Neuronal stem cell (in vitro differentiated cells): ENCODE data around the gene PRAME.

ENCODE experiments used
- DNase-seq: peaks from one replicate; pipeline ENCODE4 v3.0.0-alpha.2; 2013; ENCODE audit warnings: low spot score
- H2AFZ ChIP-seq: one replicate; pipeline ENCODE4 v1.6.1; 2013; ENCODE audit warnings: mild to moderate bottlenecking, low read length, inconsistent platforms
- H2AK5ac ChIP-seq: 2 replicates; pipeline ENCODE4 v1.6.1; 2013; ENCODE audit warnings: low read depth, mild to moderate bottlenecking, inconsistent platforms, low read length, moderate library complexity, mixed read lengths
- H2BK120ac ChIP-seq: 2 replicates; pipeline ENCODE4 v1.6.1; 2013; ENCODE audit warnings: low read depth, mild to moderate bottlenecking, inconsistent platforms, low read length, moderate library complexity, mixed read lengths
- H2BK12ac ChIP-seq: one replicate; pipeline ENCODE4 v1.6.1; 2013; ENCODE audit warnings: low read length, inconsistent platforms
- H2BK15ac ChIP-seq: 2 replicates; pipeline ENCODE4 v1.6.1; 2013; ENCODE audit warnings: mild to moderate bottlenecking, low read length, inconsistent platforms, mixed read lengths
- H2BK5ac ChIP-seq: one replicate; pipeline ENCODE4 v1.6.1; 2013; ENCODE audit warnings: inconsistent platforms, mild to moderate bottlenecking, low read length, moderate library complexity
- H3K14ac ChIP-seq: one replicate; pipeline ENCODE4 v1.6.1; 2013; ENCODE audit warnings: low read length, inconsistent platforms
- H3K18ac ChIP-seq: 2 replicates; pipeline ENCODE4 v1.6.1; 2013; ENCODE audit warnings: low read length, inconsistent platforms
- H3K23ac ChIP-seq: 2 replicates; pipeline ENCODE4 v1.6.1; 2013; ENCODE audit warnings: low read depth, mild to moderate bottlenecking, mixed read lengths, low read length, inconsistent platforms; ENCODE audit not compliant: poor library complexity
- H3K27ac ChIP-seq: replicated peaks from 3 replicates; pipeline ENCODE4 v1.5.1; 2013; ENCODE audit warnings: low read length, inconsistent platforms
- H3K27me3 ChIP-seq, 3 experiments: 2 replicates each; pipeline ENCODE4 v1.6.1; 2013; ENCODE audit warnings: low read length in 3 of 3, mild to moderate bottlenecking in 2 of 3, inconsistent platforms in 1 of 3, low read depth in 1 of 3, mixed read lengths in 1 of 3, moderate library complexity in 1 of 3; ENCODE audit not compliant: control insufficient read depth in 3 of 3, insufficient read depth in 3 of 3
- H3K36me3 ChIP-seq, 2 donors: replicated peaks in 1 of 2; 2 replicates each; pipeline ENCODE4 v1.6.1; 2013; ENCODE audit warnings: low read length in 2 of 2; ENCODE audit not compliant: control insufficient read depth in 2 of 2, insufficient read depth in 2 of 2
- H3K4ac ChIP-seq: 2 replicates; pipeline ENCODE4 v1.6.1; 2013; ENCODE audit warnings: inconsistent platforms, mild to moderate bottlenecking, low read length, moderate library complexity
- H3K4me1 ChIP-seq, 2 donors: 1 replicate in 1 of 2; 2 replicates in 1 of 2; pipeline ENCODE4 v1.6.1; 2013; ENCODE audit warnings: low read length in 2 of 2, low read depth in 1 of 2; ENCODE audit not compliant: control insufficient read depth in 2 of 2, insufficient read depth in 1 of 2
- H3K4me2 ChIP-seq: one replicate; pipeline ENCODE4 v1.6.1; 2013; ENCODE audit warnings: mild to moderate bottlenecking, low read length, inconsistent platforms; ENCODE audit not compliant: insufficient read depth, poor library complexity, severe bottlenecking
- H3K4me3 ChIP-seq, 2 donors: 2 replicates each; pipeline ENCODE4 v1.5.1; 2013; ENCODE audit warnings: low read length in 2 of 2, mild to moderate bottlenecking in 2 of 2, inconsistent platforms in 1 of 2, moderate library complexity in 1 of 2
- H3K79me1 ChIP-seq: one replicate; pipeline ENCODE4 v1.6.1; 2013; ENCODE audit warnings: low read depth, mild to moderate bottlenecking, inconsistent platforms, low read length, moderate library complexity
- H3K9ac ChIP-seq: one replicate; pipeline ENCODE4 v1.6.1; 2013; ENCODE audit warnings: mild to moderate bottlenecking, low read depth, low read length, inconsistent platforms; ENCODE audit not compliant: poor library complexity
- H3K9me3 ChIP-seq, 2 donors: replicated peaks in 1 of 2; 2 replicates each; pipeline versions ENCODE3 to v1.6.1; 2013; ENCODE audit warnings: low read length in 2 of 2, mild to moderate bottlenecking in 2 of 2, inconsistent platforms in 1 of 2, low read depth in 1 of 2, mixed read lengths in 1 of 2, moderate library complexity in 1 of 2; ENCODE audit not compliant: control insufficient read depth in 2 of 2, insufficient read depth in 1 of 2
- H4K8ac ChIP-seq: one replicate; pipeline ENCODE4 v1.6.1; 2013; ENCODE audit warnings: low read depth, mild to moderate bottlenecking, inconsistent platforms, low read length, moderate library complexity
- H4K91ac ChIP-seq: one replicate; pipeline ENCODE4 v1.6.1; 2013; ENCODE audit warnings: low read length, low read depth, mild to moderate bottlenecking, inconsistent platforms; ENCODE audit not compliant: poor library complexity
- WGBS, 2 donors: extraction: QIAGEN DNeasy Blood & Tissue Kit; methylation state at CpG; one replicate each; pipeline ENCODE4 v1.1.7; 2013; ENCODE audit warnings: missing lambda C conversion rate in 2 of 2, mixed read lengths in 1 of 2; ENCODE audit not compliant: insufficient read length in 2 of 2, insufficient replicate concordance in 1 of 2; ENCODE audit errors: extremely low coverage in 2 of 2; 5-methylcytosine and 5-hydroxymethylcytosine counted together

The PRAME gene

DNA sequence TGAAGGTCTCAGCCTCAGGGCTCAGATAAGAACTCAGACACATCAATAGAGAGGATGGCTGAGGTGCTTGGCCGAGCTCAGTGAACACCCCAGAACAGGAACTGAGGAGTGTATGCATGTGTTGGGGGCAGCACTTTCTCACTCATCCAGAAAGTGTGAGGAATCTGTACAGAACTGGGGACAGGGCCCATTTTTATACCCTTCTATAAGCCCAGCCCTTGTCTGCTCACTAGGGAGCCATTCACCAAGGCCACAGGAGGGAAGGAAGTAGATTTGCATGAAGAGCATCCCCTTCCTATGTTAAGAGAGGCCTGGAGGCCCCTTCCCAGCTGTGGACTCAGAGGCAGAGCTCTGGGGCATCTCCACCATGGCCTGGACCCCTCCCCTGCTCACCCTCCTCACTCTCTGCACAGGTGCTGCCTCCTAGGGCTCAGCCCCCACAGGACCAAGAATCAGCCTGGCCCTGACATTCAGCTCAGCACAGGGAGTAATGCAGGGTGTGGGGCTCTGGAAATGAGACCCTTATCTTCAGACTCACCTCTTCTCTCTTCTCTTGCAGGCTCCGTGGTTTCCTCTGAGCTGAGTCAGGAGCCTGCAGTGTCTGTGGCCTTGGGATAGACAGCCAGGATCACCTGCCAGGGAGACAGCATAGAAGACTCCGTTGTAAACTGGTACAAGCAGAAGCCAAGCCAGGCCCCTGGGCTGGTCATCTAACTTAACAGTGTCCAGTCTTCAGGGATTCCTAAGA is 45.4 kb upstream of the PRAME start:
- no peak overlapping the region for H2BK5ac ChIP-seq
- no peak for DNase-seq

DNA sequence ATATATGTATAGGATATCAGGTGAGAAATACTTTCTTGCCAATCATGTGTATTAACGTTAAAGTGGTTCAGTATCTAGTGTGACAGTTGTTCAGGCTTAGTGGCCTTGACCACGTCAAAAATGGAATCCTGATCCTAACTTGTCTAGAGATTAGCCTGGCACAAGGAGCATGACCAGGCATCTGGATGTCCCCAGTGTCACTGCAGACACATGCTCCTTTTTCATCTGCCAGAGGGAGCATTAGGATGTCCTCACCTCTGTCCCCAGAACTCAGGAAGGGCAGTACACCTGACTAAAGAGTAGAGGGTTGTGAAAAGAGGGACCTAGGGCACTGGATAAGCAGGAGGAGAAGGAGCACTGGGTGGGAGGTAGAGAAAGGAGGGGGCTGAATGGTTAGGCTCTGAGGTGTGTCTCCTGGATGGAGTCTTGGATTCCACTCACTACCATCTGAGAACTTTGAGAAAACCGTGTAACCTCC is 44.4 kb upstream of the PRAME start:
- Histone ChIP-seq H3K23ac (no peak overlapping the region), H3K27ac (no peak overlapping the region), H3K4me1 (no peaks in the 10 kb centered on the region), H3K18ac (no peak overlapping the region), H4K91ac (no peak overlapping the region), H3K4me2 (no peak overlapping the region), H2AFZ (no peak overlapping the region), H2BK12ac (no peak overlapping the region), H2BK120ac (no peak overlapping the region), H3K27me3 (peaks cover 0 to 3% (median 0%) of the 10 kb centered on the region in 3 experiments), H2AK5ac (no peak overlapping the region), H3K4ac (no peak overlapping the region), H3K9ac (no peak overlapping the region), H3K4me3 (no peak overlapping the region), H3K36me3 (no peaks in the 10 kb centered on the region), H2BK5ac (no peak overlapping the region), H3K14ac (no peak overlapping the region), H4K8ac (no peak overlapping the region), H2BK15ac (no peak overlapping the region), H3K9me3 (peaks cover 0 to 4% of the 10 kb centered on the region in 2 donors), H3K79me1 (no peaks in the 10 kb centered on the region)
- DNase-seq, result no peak
- WGBS, 2 donors, result no CpG with 5 or more reads among the region's 3 CpGs

More for the DNA sequence above, 45.4 kb upstream of the PRAME start:
- H3K4ac ChIP-seq, result no peak overlapping the region
- H3K27ac ChIP-seq, result no peak overlapping the region
- H3K4me2 ChIP-seq, result no peak overlapping the region
- no peak overlapping the region for H3K18ac ChIP-seq
- H3K23ac ChIP-seq, result peak overlapping the region; percentile 30
- H4K8ac ChIP-seq, result no peak overlapping the region
- H3K9me3 ChIP-seq, result peaks cover 0 to 4% of the 10 kb centered on the region in 2 donors
- H2AFZ ChIP-seq, result no peak overlapping the region
- H2AK5ac ChIP-seq, result no peak overlapping the region
- H2BK15ac ChIP-seq, result no peak overlapping the region
- no peak overlapping the region for H3K14ac ChIP-seq
- no peak overlapping the region for H2BK120ac ChIP-seq
- H3K36me3 ChIP-seq, result no peaks in the 10 kb centered on the region
- H2BK12ac ChIP-seq, result no peak overlapping the region
- no peaks in the 10 kb centered on the region for H3K79me1 ChIP-seq
- no CpG with 5 or more reads among the region's 3 CpGs for WGBS, 2 donors
- H3K9ac ChIP-seq, result no peak overlapping the region
- H3K4me3 ChIP-seq, result no peak overlapping the region
- H3K27me3 ChIP-seq, result peaks cover 0 to 3% (median 0%) of the 10 kb centered on the region in 3 experiments
- H4K91ac ChIP-seq, result no peak overlapping the region
- H3K4me1 ChIP-seq, result no peaks in the 10 kb centered on the region

DNA sequence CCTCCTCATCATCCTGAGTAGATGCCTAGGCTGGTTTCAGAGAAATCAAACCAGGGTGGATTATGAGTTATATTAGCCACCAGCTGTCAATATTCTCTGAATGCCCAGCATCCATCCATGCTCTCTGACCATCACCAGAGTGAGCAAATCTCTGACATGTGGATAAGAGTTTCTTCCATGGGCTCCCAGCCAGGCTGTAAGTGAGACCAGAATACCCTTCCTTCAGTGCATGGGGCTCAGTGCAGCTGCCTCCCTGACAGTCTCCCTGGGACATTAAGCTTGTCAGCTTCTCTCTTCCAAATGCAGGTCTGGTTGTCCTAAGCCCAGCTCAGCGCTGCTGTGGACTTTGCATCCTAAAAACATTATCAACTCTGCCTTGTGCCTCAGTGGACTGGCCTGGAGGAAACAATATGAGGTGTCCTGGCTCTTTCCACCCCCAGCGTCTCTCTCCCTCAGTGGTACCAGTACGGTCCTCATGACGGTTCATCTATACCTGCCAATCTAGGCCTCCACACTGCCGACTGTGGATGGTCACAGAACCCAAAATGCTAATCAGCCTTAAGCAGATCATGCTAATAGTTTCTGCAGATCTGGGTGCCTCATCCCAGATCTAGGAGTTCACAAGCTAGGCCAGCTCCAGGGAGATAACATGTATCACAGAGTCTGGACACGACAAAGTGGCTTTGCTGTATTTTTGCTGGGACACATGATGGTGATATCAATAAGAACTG is 41.6 kb upstream of the PRAME start:
- H2BK120ac ChIP-seq, result no peak overlapping the region
- no peak overlapping the region for H2BK5ac ChIP-seq
- H3K23ac ChIP-seq, result no peak overlapping the region
- no peak overlapping the region for H2AFZ ChIP-seq
- no peak overlapping the region for H3K27ac ChIP-seq
- no peak overlapping the region for H3K4ac ChIP-seq
- H2BK12ac ChIP-seq, result no peak overlapping the region
- DNase-seq, result no peak
- H3K9ac ChIP-seq, result no peak overlapping the region
- no peaks in the 10 kb centered on the region for H3K79me1 ChIP-seq
- H3K4me2 ChIP-seq, result no peak overlapping the region
- H3K4me1 ChIP-seq, result no peaks in the 10 kb centered on the region
- H2AK5ac ChIP-seq, result no peak overlapping the region
- H3K18ac ChIP-seq, result no peak overlapping the region
- no peak overlapping the region for H4K8ac ChIP-seq
- H3K9me3 ChIP-seq, result peaks cover 0 to 2% of the 10 kb centered on the region in 2 donors
- WGBS, 2 donors, result no CpG with 5 or more reads among the region's 6 CpGs
- no peaks in the 10 kb centered on the region for H3K36me3 ChIP-seq
- no peak overlapping the region for H4K91ac ChIP-seq
- peak overlapping the region in 1 of 2 donors; percentile 27 for H3K4me3 ChIP-seq
- no peaks in the 10 kb centered on the region for H3K27me3 ChIP-seq
- no peak overlapping the region for H3K14ac ChIP-seq
- H2BK15ac ChIP-seq, result no peak overlapping the region

DNA sequence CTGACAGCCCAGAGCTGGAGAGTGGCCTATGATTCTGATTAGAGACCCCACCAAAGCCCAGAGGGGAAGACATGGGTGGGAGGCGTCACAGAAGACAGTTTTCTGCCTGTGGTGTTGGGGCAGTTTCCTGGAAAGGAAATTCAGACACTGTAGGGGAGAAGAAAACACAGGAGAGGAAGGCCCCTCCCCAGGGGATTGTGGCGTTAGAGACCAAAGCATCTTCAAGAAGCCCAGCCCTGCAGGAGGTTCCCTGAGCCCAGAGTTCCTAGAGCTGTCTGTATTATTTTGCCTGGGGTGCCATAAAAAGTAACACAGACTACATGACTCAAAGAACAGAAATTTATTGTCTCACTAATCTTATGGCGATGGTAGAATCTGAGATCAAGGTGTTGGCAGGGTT is 40.2 kb upstream of the PRAME start:
- Histone ChIP-seq H3K9ac (no peak overlapping the region), H4K91ac (no peak overlapping the region), H4K8ac (no peak overlapping the region), H2BK12ac (no peak overlapping the region), H2BK15ac (no peak overlapping the region), H2AFZ (no peak overlapping the region), H3K4me2 (no peak overlapping the region), H3K18ac (no peak overlapping the region), H3K27me3 (no peaks in the 10 kb centered on the region), H2BK120ac (no peak overlapping the region), H3K36me3 (no peaks in the 10 kb centered on the region), H3K4ac (no peak overlapping the region), H3K23ac (no peak overlapping the region), H3K4me3 (no peak overlapping the region), H3K79me1 (no peaks in the 10 kb centered on the region), H2AK5ac (no peak overlapping the region), H3K14ac (no peak overlapping the region), H2BK5ac (no peak overlapping the region), H3K9me3 (peaks cover 0 to 2% of the 10 kb centered on the region in 2 donors), H3K4me1 (no peaks in the 10 kb centered on the region), H3K27ac (no peak overlapping the region)
- no CpG with 5 or more reads among the region's 3 CpGs for WGBS, 2 donors
- DNase-seq, result no peak
